Measurements from ENCODE around the gene C3orf52. TPM values are rescaled to one million over a fixed set of nuclear protein-coding genes. Genes with fewer than 3 reads are reported as not detected.
A peak's percentile ranks its signal among the peaks of the same experiment; 100 is the strongest.

C3orf52 gene
- total RNA-seq, 1 donor from 2014 or later = 8.1 TPM

- no peaks in the 10 kb centered on the region for H3K36me3 ChIP-seq
- H3K4me3 ChIP-seq = peak overlapping the region; percentile 56 to 58
- H3K27me3 ChIP-seq = no peaks in the 10 kb centered on the region
- peaks cover 23% of the 10 kb centered on the region for H3K4me1 ChIP-seq
- intact Hi-C loops (cut with DNase I) = no loop called here
- no peak for DNase-seq (ENCODE audit: extremely low spot score in 2 of 2)
- no peak for TF ChIP-seq POLR2AphosphoS5 (IDR thresholded peaks at IDR 0.05; ENCODE audit: insufficient read depth in 1 of 2, low read depth in 1 of 2)
- H3K27ac ChIP-seq = no peak overlapping the region
- H3K9me3 ChIP-seq = no peaks in the 10 kb centered on the region
Measured at GRCh38 chr3:112085735-112086075, 484 bp upstream of the C3orf52 start.

- Histone ChIP-seq H3K4me3 (peak overlapping the region; percentile 56 to 58), H3K9me3 (no peaks in the 10 kb centered on the region), H3K27me3 (no peaks in the 10 kb centered on the region), H3K27ac (peak overlapping the region; percentile 75), H3K36me3 (no peaks in the 10 kb centered on the region), H3K4me1 (peaks cover 23% of the 10 kb centered on the region)
- TF ChIP-seq CTCF (IDR thresholded peaks at IDR 0.05) = no peak
- TF ChIP-seq POLR2A (IDR thresholded peaks at IDR 0.05) = no peak
- no peak for TF ChIP-seq POLR2AphosphoS5 (IDR thresholded peaks at IDR 0.05; ENCODE audit: insufficient read depth in 1 of 2, low read depth in 1 of 2)
- no peak for DNase-seq (ENCODE audit: extremely low spot score in 2 of 2)
- intact Hi-C loops (cut with DNase I) = no loop called here
Measured at GRCh38 chr3:112086875-112087524, 811 bp downstream of the C3orf52 start.

GRCh38 chr3:112087746-112088145 is 1.6 kb downstream of the C3orf52 start:
- Histone ChIP-seq H3K4me3 (no peak overlapping the region), H3K36me3 (no peaks in the 10 kb centered on the region), H3K9me3 (no peaks in the 10 kb centered on the region), H3K27me3 (no peaks in the 10 kb centered on the region), H3K27ac (no peak overlapping the region), H3K4me1 (peaks cover 23% of the 10 kb centered on the region)
- intact Hi-C loops (cut with DNase I) = no loop called here
- TF ChIP-seq CTCF (IDR thresholded peaks at IDR 0.05) (no peak), POLR2AphosphoS5 (IDR thresholded peaks at IDR 0.05; ENCODE audit: insufficient read depth in 1 of 2, low read depth in 1 of 2) (no peak), POLR2A (IDR thresholded peaks at IDR 0.05) (no peak)
- DNase-seq (ENCODE audit: extremely low spot score in 2 of 2) = no peak

- Histone ChIP-seq H3K4me3 (no peak overlapping the region), H3K9me3 (no peaks in the 10 kb centered on the region), H3K27me3 (no peaks in the 10 kb centered on the region), H3K4me1 (peaks cover 23% of the 10 kb centered on the region), H3K36me3 (no peaks in the 10 kb centered on the region), H3K27ac (no peak overlapping the region)
- DNase-seq (ENCODE audit: extremely low spot score in 2 of 2) = no peak
- no peak for TF ChIP-seq POLR2A (IDR thresholded peaks at IDR 0.05)
- TF ChIP-seq POLR2AphosphoS5 (IDR thresholded peaks at IDR 0.05; ENCODE audit: insufficient read depth in 1 of 2, low read depth in 1 of 2) = no peak
- TF ChIP-seq CTCF (IDR thresholded peaks at IDR 0.05) = no peak
- intact Hi-C loops (cut with DNase I) = no loop called here
Measured at GRCh38 chr3:112088944-112089343, 2.8 kb downstream of the C3orf52 start.

GRCh38 chr3:112089956-112090886 is 4.0 kb downstream of the C3orf52 start:
- H3K36me3 ChIP-seq = no peaks in the 10 kb centered on the region
- no peak for DNase-seq (ENCODE audit: extremely low spot score in 2 of 2)
- no peaks in the 10 kb centered on the region for H3K9me3 ChIP-seq
- H3K27ac ChIP-seq = no peak overlapping the region
- H3K27me3 ChIP-seq = no peaks in the 10 kb centered on the region
- no peak for TF ChIP-seq POLR2A (IDR thresholded peaks at IDR 0.05)
- intact Hi-C loops (cut with DNase I) = no loop called here
- peaks cover 23% of the 10 kb centered on the region for H3K4me1 ChIP-seq
- H3K4me3 ChIP-seq = no peak overlapping the region
